Astrocyte (in vitro differentiated cells and primary cell): ENCODE results near the gene LAMP1.

Source experiments
- CTCF ChIP-seq: IDR thresholded peaks from 2 replicates; pipeline ENCODE4 v1.5.1; 2011; ENCODE audit warnings: low read depth, mild to moderate bottlenecking, inconsistent platforms, low read length, moderate library complexity; ENCODE audit not compliant: insufficient read depth
- EZH2 ChIP-seq: IDR thresholded peaks from 2 replicates; pipeline ENCODE4 v1.6.1; 2012; ENCODE audit warnings: mild to moderate bottlenecking, low read length, inconsistent platforms; ENCODE audit not compliant: insufficient read depth

- no peak for TF ChIP-seq CTCF
- no peak for TF ChIP-seq EZH2
Observed at GRCh38 chr13:113315992-113316391, 19.0 kb downstream of the LAMP1 start.
